Measurements from ENCODE around the gene FXR2. TPM values are rescaled to one million over a fixed set of nuclear protein-coding genes. Genes with fewer than 3 reads are reported as not detected.

FXR2 gene
- 51.8 TPM for polyA plus RNA-seq (2013, experiment 1 of 2)
- polyA plus RNA-seq (2013, experiment 2 of 2): 52.7 TPM

GRCh38 chr17:7614425-7615264, at the start of gene FXR2:
Gene FXR2 (minus strand): TSS chr17:7614897. CDS start chr17:7614532, 365 bp downstream.
- Histone ChIP-seq H3K27me3 (ENCODE audit: control insufficient read depth in 3 of 3, insufficient read depth in 3 of 3, low read depth in 1 of 3, low read length in 3 of 3) (no peaks in the 10 kb centered on the region), H2AFZ (ENCODE audit: low read length) (peak within 1 kb of the TSS; percentile 85), H3K14ac (ENCODE audit: low read length) (peak within 1 kb of the TSS; percentile 58), H4K91ac (ENCODE audit: low read depth, low read length, poor library complexity) (no peak within 1 kb of the TSS), H3K4me1 (ENCODE audit: control insufficient read depth in 2 of 2, insufficient read depth in 1 of 2, low read depth in 1 of 2, low read length in 2 of 2) (peaks cover 8 to 9% of the 10 kb centered on the region in 2 donors), H3K4ac (ENCODE audit: low read length) (no peak within 1 kb of the TSS), H2BK12ac (ENCODE audit: low read length) (no peak within 1 kb of the TSS), H2BK15ac (ENCODE audit: low read length) (peak within 1 kb of the TSS; percentile 76), H3K79me1 (ENCODE audit: low read depth, low read length) (peaks cover 3% of the 10 kb centered on the region), H4K8ac (ENCODE audit: low read depth, low read length) (no peak within 1 kb of the TSS), H2AK5ac (ENCODE audit: low read depth, low read length) (peak within 1 kb of the TSS; percentile 96), H3K4me3 (ENCODE audit: low read length in 2 of 2) (peak within 1 kb of the TSS; percentile 64 to 90), H3K27ac (replicated peaks; ENCODE audit: low read length) (peak within 1 kb of the TSS; percentile 94), H3K23ac (ENCODE audit: low read depth, low read length, poor library complexity) (peak within 1 kb of the TSS; percentile 100), H2BK5ac (ENCODE audit: low read length) (peak within 1 kb of the TSS; percentile 91), H3K4me2 (ENCODE audit: insufficient read depth, low read length, poor library complexity, severe bottlenecking) (peak within 1 kb of the TSS; percentile 79), H3K36me3 (replicated peaks in 1 of 2; ENCODE audit: control insufficient read depth in 2 of 2, insufficient read depth in 2 of 2, low read length in 2 of 2) (peaks cover 5 to 28% of the 10 kb centered on the region in 2 donors), H3K18ac (ENCODE audit: low read length) (peak within 1 kb of the TSS; percentile 97), H3K9me3 (replicated peaks in 1 of 2; ENCODE audit: control insufficient read depth in 2 of 2, insufficient read depth in 1 of 2, low read depth in 1 of 2, low read length in 2 of 2) (no peaks in the 10 kb centered on the region), H3K9ac (ENCODE audit: low read depth, low read length, poor library complexity) (peak within 1 kb of the TSS; percentile 97), H2BK120ac (ENCODE audit: low read depth, low read length) (peak within 1 kb of the TSS; percentile 47)
- DNase-seq (ENCODE audit: low spot score): peak; percentile 100
- WGBS, 2 donors (ENCODE audit: extremely low coverage in 2 of 2, insufficient read length in 2 of 2, insufficient replicate concordance in 1 of 2): no CpG with 5 or more reads among the region's 93 CpGs

GRCh38 chr17:7656958-7657609, 42.4 kb upstream of the FXR2 start:
- Histone ChIP-seq H3K18ac (ENCODE audit: low read length) (no peak overlapping the region), H4K91ac (ENCODE audit: low read depth, low read length, poor library complexity) (no peak overlapping the region), H2BK120ac (ENCODE audit: low read depth, low read length) (no peak overlapping the region), H3K4me1 (ENCODE audit: control insufficient read depth in 2 of 2, insufficient read depth in 1 of 2, low read depth in 1 of 2, low read length in 2 of 2) (peaks cover 15 to 19% of the 10 kb centered on the region in 2 donors), H3K14ac (ENCODE audit: low read length) (no peak overlapping the region), H3K9ac (ENCODE audit: low read depth, low read length, poor library complexity) (no peak overlapping the region), H3K4me3 (ENCODE audit: low read length in 2 of 2) (no peak overlapping the region), H3K23ac (ENCODE audit: low read depth, low read length, poor library complexity) (no peak overlapping the region), H3K4ac (ENCODE audit: low read length) (no peak overlapping the region), H3K4me2 (ENCODE audit: insufficient read depth, low read length, poor library complexity, severe bottlenecking) (peak overlapping the region; percentile 26), H4K8ac (ENCODE audit: low read depth, low read length) (no peak overlapping the region), H3K36me3 (replicated peaks in 1 of 2; ENCODE audit: control insufficient read depth in 2 of 2, insufficient read depth in 2 of 2, low read length in 2 of 2) (peaks cover 2 to 7% of the 10 kb centered on the region in 2 donors), H3K79me1 (ENCODE audit: low read depth, low read length) (no peaks in the 10 kb centered on the region), H2BK5ac (ENCODE audit: low read length) (no peak overlapping the region), H2BK15ac (ENCODE audit: low read length) (no peak overlapping the region), H2AFZ (ENCODE audit: low read length) (peak overlapping the region; percentile 52), H3K27me3 (ENCODE audit: control insufficient read depth in 3 of 3, insufficient read depth in 3 of 3, low read depth in 1 of 3, low read length in 3 of 3) (no peaks in the 10 kb centered on the region), H3K9me3 (replicated peaks in 1 of 2; ENCODE audit: control insufficient read depth in 2 of 2, insufficient read depth in 1 of 2, low read depth in 1 of 2, low read length in 2 of 2) (no peaks in the 10 kb centered on the region), H2AK5ac (ENCODE audit: low read depth, low read length) (no peak overlapping the region), H2BK12ac (ENCODE audit: low read length) (no peak overlapping the region), H3K27ac (replicated peaks; ENCODE audit: low read length) (peak overlapping the region; percentile 65)
- no CpG with 5 or more reads among the region's 10 CpGs for WGBS, 2 donors (ENCODE audit: extremely low coverage in 2 of 2, insufficient read length in 2 of 2, insufficient replicate concordance in 1 of 2)
- DNase-seq (ENCODE audit: low spot score): peak; percentile 48

- no peak overlapping the region for H4K91ac ChIP-seq (ENCODE audit: low read depth, low read length, poor library complexity)
- WGBS, 2 donors (ENCODE audit: extremely low coverage in 2 of 2, insufficient read length in 2 of 2, insufficient replicate concordance in 1 of 2): no CpG with 5 or more reads among the region's 17 CpGs
- H3K4me2 ChIP-seq (ENCODE audit: insufficient read depth, low read length, poor library complexity, severe bottlenecking): no peak overlapping the region
- peak overlapping the region; percentile 49 for H2BK15ac ChIP-seq (ENCODE audit: low read length)
- peak overlapping the region; percentile 97 for H2BK12ac ChIP-seq (ENCODE audit: low read length)
- H2BK5ac ChIP-seq (ENCODE audit: low read length): no peak overlapping the region
- no peak overlapping the region for H2AFZ ChIP-seq (ENCODE audit: low read length)
- no peak overlapping the region for H2BK120ac ChIP-seq (ENCODE audit: low read depth, low read length)
- H3K27ac ChIP-seq (replicated peaks; ENCODE audit: low read length): no peak overlapping the region
- H3K4me1 ChIP-seq (ENCODE audit: control insufficient read depth in 2 of 2, insufficient read depth in 1 of 2, low read depth in 1 of 2, low read length in 2 of 2): peaks cover 15 to 23% of the 10 kb centered on the region in 2 donors
- H3K23ac ChIP-seq (ENCODE audit: low read depth, low read length, poor library complexity): peak overlapping the region; percentile 59
- no peaks in the 10 kb centered on the region for H3K9me3 ChIP-seq (replicated peaks in 1 of 2; ENCODE audit: control insufficient read depth in 2 of 2, insufficient read depth in 1 of 2, low read depth in 1 of 2, low read length in 2 of 2)
- peaks cover 2 to 7% of the 10 kb centered on the region in 2 donors for H3K36me3 ChIP-seq (replicated peaks in 1 of 2; ENCODE audit: control insufficient read depth in 2 of 2, insufficient read depth in 2 of 2, low read length in 2 of 2)
- H3K14ac ChIP-seq (ENCODE audit: low read length): peak overlapping the region; percentile 40
- H3K79me1 ChIP-seq (ENCODE audit: low read depth, low read length): no peaks in the 10 kb centered on the region
- no peak overlapping the region for H3K9ac ChIP-seq (ENCODE audit: low read depth, low read length, poor library complexity)
- H3K4me3 ChIP-seq (ENCODE audit: low read length in 2 of 2): no peak overlapping the region
- H3K18ac ChIP-seq (ENCODE audit: low read length): peak overlapping the region; percentile 22
- no peak overlapping the region for H3K4ac ChIP-seq (ENCODE audit: low read length)
- no peak overlapping the region for H4K8ac ChIP-seq (ENCODE audit: low read depth, low read length)
- DNase-seq (ENCODE audit: low spot score): no peak
- peak overlapping the region; percentile 38 for H2AK5ac ChIP-seq (ENCODE audit: low read depth, low read length)
- peaks cover 0 to 2% (median 0%) of the 10 kb centered on the region in 3 experiments for H3K27me3 ChIP-seq (ENCODE audit: control insufficient read depth in 3 of 3, insufficient read depth in 3 of 3, low read depth in 1 of 3, low read length in 3 of 3)
These were observed 40.8 kb upstream of the FXR2 start for GRCh38 chr17:7655541-7655840.

Data from neuronal stem cell (in vitro differentiated cells).